Activated T-helper 17 cell treated with anti-CD3 and anti-CD28 coated beads, Interleukin-2, amount 50 U/mL, for 72 hours (primary cell): Measurements from ENCODE around the gene BDKRB2. TPM values are rescaled to one million over a fixed set of nuclear protein-coding genes. Genes with fewer than 3 reads are reported as not detected.

Experiments used
- ATAC-seq: fragments of 150-1000 bp; cut with Tn5 transposase; replicated peaks from 2 replicates; pipeline ENCODE4 v1.10.0; 2021; ENCODE audit warnings: mild to moderate bottlenecking, moderate library complexity
- H3K27ac Mint-ChIP-seq: one replicate; pipeline ENCODE4 v1.8.0; 2022; ENCODE audit warnings: mixed read lengths
- H3K27me3 Mint-ChIP-seq: one replicate; pipeline ENCODE4 v1.8.0; 2022; ENCODE audit warnings: mixed read lengths
- H3K36me3 Mint-ChIP-seq: one replicate; pipeline ENCODE4 v1.8.0; 2022; ENCODE audit warnings: low read depth, mild to moderate bottlenecking, mixed read lengths
- H3K4me1 Mint-ChIP-seq: one replicate; pipeline ENCODE4 v1.8.0; 2022; ENCODE audit warnings: mixed read lengths
- H3K4me3 Mint-ChIP-seq: one replicate; pipeline ENCODE4 v1.8.0; 2022; ENCODE audit warnings: mild to moderate bottlenecking, mixed read lengths
- H3K9me3 Mint-ChIP-seq: one replicate; pipeline ENCODE4 v1.8.0; 2022; ENCODE audit warnings: mixed read lengths
- total RNA-seq, 2 donors: library from RNA; stranded (reverse); gene quantifications; one replicate each; pipeline ENCODE4 v1.2.3, GENCODE V29; 2022

Gene BDKRB2
- total RNA-seq, 2 donors from 2014 or later, result not detected

DNA sequence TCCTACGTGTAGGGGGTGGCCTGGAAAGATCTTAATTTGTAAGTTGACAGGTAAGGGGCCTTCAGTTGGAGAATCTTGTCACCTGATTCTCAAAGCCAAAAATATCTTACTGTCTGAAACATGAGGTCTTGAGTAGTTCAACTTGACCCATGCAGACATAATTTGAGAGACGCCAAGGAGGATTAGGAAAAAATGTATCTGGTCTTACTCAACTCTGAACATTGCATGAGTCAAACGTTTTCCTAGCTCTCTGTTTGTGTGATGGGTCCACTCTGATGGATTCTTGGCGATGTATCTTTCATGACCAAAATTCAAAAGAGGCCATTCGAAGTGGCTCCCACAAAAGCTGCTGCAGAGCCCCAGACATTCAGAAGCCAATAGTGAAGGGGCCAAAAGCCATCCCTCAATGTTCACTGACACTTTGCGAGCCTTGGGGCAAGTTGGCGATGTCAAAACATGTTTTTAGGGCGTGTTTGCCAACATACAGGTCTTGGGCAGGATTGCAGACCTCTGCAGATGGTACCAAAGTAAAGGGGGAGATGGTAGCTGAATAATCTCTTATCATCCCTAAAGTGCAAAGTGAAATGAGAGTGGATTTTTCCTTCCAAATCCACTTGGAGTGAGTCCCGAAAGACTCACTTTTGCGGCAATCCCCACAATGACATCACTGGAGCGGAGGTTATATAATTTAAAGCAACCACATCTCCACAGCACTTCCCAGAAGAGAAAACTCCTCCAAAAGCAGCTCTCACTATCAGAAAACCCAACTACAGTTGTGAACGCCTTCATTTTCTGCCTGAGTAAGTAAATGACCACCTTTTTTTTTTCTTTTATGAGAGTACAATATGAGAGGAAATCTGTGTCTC, 51.1 kb downstream of the BDKRB2 start, which contains the start of gene BDKRB1:
Gene BDKRB1, plus strand, starts transcription at position 710 of the 866 bp plus-strand sequence. CDS start 7,473 bp downstream, outside the sequence.
- H3K36me3 Mint-ChIP-seq, result no peaks in the 10 kb centered on the region
- H3K27me3 Mint-ChIP-seq, result peaks cover 41% of the 10 kb centered on the region
- H3K4me1 Mint-ChIP-seq, result no peaks in the 10 kb centered on the region
- no peaks in the 10 kb centered on the region for H3K9me3 Mint-ChIP-seq
- H3K27ac Mint-ChIP-seq, result no peak within 1 kb of the TSS
- ATAC-seq, result no peak
- H3K4me3 Mint-ChIP-seq, result no peak within 1 kb of the TSS

DNA sequence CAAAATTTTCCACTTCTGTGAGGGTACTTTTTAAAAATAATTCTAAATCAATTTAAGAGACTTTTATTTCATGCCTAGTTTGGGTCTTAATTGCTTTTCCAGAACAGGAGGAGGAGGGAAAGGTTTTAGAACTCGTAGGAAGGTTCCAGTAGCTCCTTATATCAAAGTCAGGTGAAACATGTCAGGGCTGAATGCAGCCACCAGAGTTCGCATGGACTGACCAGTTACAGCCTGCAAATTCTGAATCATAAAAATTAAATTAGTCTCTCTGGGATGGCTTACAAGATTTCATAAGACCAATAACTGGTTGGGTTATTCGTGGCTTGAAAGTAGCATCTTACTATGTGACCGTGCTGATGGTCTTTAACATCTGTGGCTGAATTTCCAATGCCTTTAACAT, 51.8 kb downstream of the BDKRB2 start:
- H3K27me3 Mint-ChIP-seq, result peaks cover 44% of the 10 kb centered on the region
- ATAC-seq, result no peak
- no peak overlapping the region for H3K4me3 Mint-ChIP-seq
- no peaks in the 10 kb centered on the region for H3K4me1 Mint-ChIP-seq
- H3K36me3 Mint-ChIP-seq, result no peaks in the 10 kb centered on the region
- H3K9me3 Mint-ChIP-seq, result no peaks in the 10 kb centered on the region
- no peak overlapping the region for H3K27ac Mint-ChIP-seq

DNA sequence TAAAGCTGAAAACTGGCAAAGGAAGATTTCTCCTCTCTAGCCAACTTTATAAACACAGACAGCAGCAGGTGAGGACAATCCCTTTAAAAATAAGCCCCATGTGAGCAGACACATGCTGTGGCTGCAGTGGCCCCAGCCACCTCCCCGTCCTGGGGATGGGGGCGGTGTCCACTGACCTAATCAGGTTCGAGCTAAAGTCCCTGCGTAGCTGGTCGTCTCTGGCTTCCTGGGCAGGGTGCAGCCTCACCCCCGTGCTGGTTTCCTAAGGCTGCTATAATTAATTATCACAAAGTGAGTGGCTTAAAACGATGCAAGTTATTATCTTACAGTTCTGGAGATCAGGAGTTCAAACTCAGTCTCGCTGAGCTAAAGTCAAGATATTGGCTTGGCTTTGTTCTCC, 52.4 kb downstream of the BDKRB2 start:
- Mint-ChIP-seq H3K9me3 (no peaks in the 10 kb centered on the region), H3K27ac (no peak overlapping the region), H3K36me3 (no peaks in the 10 kb centered on the region), H3K4me3 (no peak overlapping the region), H3K27me3 (peaks cover 37% of the 10 kb centered on the region), H3K4me1 (no peaks in the 10 kb centered on the region)
- no peak for ATAC-seq

DNA sequence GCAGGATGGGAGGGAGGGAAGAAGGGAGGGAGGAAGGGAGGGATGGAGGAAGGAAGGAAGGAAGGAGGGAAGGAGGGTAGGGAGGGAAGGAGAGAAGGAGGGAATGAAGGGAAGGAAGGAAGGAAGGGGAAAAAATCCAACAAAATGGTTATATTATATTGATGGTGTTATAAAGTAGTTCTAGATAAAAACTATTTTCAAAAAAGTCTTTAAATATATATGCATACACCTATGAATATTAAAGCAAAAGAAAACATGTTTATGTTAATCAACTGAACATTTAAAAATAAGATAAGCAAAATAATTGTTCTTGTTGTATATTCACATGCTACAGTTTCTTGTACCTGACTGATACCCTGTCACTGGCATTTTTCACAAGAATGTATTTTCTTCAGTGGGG, 53.3 kb downstream of the BDKRB2 start:
- Mint-ChIP-seq H3K4me3 (no peak overlapping the region), H3K27ac (no peak overlapping the region), H3K4me1 (no peaks in the 10 kb centered on the region), H3K9me3 (no peaks in the 10 kb centered on the region), H3K27me3 (peaks cover 32% of the 10 kb centered on the region), H3K36me3 (no peaks in the 10 kb centered on the region)
- ATAC-seq, result no peak

DNA sequence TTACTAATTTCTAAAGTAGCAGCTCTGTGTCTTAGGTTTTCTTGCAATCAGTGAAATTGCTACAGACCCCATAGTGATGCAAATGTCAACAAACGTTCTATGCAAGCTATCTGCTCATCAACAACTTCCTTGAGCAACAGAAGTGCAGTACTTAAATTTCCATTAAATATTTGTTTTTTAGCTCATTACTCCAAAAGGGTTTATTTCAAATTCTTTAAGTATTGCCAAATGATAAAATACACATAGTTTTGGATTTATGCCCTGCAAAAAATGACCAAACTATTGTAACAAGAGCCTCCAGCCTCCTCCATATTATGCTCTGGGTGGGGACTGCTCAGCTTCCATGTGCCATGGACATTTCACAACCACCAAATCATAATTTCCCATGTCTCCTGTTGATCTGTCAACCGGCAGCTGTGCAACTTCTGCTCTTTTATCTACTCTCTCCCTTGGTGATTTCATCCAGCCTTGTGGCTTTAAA, 55.7 kb downstream of the BDKRB2 start:
- H3K36me3 Mint-ChIP-seq, result no peaks in the 10 kb centered on the region
- no peaks in the 10 kb centered on the region for H3K9me3 Mint-ChIP-seq

GRCh38 chr14:96261053-96261452, 56.4 kb downstream of the BDKRB2 start:
- no peak overlapping the region for H3K27ac Mint-ChIP-seq
- no peaks in the 10 kb centered on the region for H3K4me1 Mint-ChIP-seq
- no peaks in the 10 kb centered on the region for H3K9me3 Mint-ChIP-seq
- no peak for ATAC-seq
- H3K27me3 Mint-ChIP-seq, result peaks cover 19% of the 10 kb centered on the region
- H3K36me3 Mint-ChIP-seq, result no peaks in the 10 kb centered on the region
- no peak overlapping the region for H3K4me3 Mint-ChIP-seq

More for the DNA sequence above, 55.7 kb downstream of the BDKRB2 start:
- no peak for ATAC-seq
- Mint-ChIP-seq H3K27ac (no peak overlapping the region), H3K4me3 (no peak overlapping the region), H3K27me3 (peaks cover 18% of the 10 kb centered on the region), H3K4me1 (no peaks in the 10 kb centered on the region)

GRCh38 chr14:96261772-96262655, 57.4 kb downstream of the BDKRB2 start:
- H3K36me3 Mint-ChIP-seq, result no peaks in the 10 kb centered on the region
- no peak overlapping the region for H3K27ac Mint-ChIP-seq
- H3K27me3 Mint-ChIP-seq, result peaks cover 23% of the 10 kb centered on the region
- no peaks in the 10 kb centered on the region for H3K9me3 Mint-ChIP-seq
- H3K4me3 Mint-ChIP-seq, result no peak overlapping the region
- ATAC-seq, result no peak
- H3K4me1 Mint-ChIP-seq, result no peaks in the 10 kb centered on the region

DNA sequence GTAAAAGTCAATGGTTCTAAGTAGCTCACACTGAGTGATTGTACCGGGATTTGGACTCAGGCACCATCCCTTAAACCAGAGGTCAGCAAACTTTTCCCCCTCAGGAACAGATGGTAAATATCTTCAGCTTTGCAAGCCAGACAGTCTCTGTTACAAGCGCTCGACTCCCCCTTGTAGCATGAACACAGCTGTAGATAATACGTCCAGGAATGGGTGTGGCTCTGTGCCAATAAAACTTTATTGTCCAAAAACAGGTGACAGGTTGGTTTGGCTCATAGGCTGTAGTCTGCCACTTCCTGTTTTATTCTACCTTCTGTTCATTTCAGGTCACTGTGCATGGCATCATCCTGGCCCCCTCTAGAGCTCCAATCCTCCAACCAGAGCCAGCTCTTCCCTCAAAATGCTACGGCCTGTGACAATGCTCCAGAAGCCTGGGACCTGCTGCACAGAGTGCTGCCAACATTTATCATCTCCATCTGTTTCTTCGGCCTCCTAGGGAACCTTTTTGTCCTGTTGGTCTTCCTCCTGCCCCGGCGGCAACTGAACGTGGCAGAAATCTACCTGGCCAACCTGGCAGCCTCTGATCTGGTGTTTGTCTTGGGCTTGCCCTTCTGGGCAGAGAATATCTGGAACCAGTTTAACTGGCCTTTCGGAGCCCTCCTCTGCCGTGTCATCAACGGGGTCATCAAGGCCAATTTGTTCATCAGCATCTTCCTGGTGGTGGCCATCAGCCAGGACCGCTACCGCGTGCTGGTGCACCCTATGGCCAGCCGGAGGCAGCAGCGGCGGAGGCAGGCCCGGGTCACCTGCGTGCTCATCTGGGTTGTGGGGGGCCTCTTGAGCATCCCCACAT, 58.9 kb downstream of the BDKRB2 start:
- H3K4me3 Mint-ChIP-seq, result no peak overlapping the region
- peaks cover 18% of the 10 kb centered on the region for H3K27me3 Mint-ChIP-seq
- no peaks in the 10 kb centered on the region for H3K36me3 Mint-ChIP-seq
- no peaks in the 10 kb centered on the region for H3K4me1 Mint-ChIP-seq
- no peak for ATAC-seq
- H3K27ac Mint-ChIP-seq, result no peak overlapping the region
- H3K9me3 Mint-ChIP-seq, result no peaks in the 10 kb centered on the region

DNA sequence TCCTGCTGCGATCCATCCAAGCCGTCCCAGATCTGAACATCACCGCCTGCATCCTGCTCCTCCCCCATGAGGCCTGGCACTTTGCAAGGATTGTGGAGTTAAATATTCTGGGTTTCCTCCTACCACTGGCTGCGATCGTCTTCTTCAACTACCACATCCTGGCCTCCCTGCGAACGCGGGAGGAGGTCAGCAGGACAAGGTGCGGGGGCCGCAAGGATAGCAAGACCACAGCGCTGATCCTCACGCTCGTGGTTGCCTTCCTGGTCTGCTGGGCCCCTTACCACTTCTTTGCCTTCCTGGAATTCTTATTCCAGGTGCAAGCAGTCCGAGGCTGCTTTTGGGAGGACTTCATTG, 59.5 kb downstream of the BDKRB2 start:
- Mint-ChIP-seq H3K27me3 (peaks cover 18% of the 10 kb centered on the region), H3K9me3 (no peaks in the 10 kb centered on the region), H3K4me3 (no peak overlapping the region), H3K36me3 (no peaks in the 10 kb centered on the region), H3K27ac (no peak overlapping the region), H3K4me1 (no peaks in the 10 kb centered on the region)
- ATAC-seq, result no peak

DNA sequence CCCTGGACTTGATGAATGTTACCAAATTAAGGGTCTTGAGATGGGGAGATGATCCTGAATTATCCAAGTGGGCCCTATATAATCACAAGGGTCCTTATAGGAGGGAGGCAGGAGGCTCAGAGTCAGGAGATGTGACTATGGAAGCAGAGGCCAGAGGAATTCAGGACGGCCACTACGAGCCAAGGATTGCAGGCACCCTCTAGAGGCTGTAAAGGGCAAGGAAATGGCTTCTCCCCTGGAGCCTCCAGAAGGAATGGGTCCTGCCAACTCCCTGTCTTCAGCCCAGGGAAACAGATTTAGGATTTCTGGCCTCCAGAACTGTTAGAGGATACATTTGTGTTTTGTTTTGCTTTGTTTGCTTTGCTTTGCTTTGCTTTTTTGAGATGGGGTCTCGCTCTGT, 60.2 kb downstream of the BDKRB2 start:
- no peak overlapping the region for H3K27ac Mint-ChIP-seq
- H3K36me3 Mint-ChIP-seq, result no peaks in the 10 kb centered on the region
- no peak overlapping the region for H3K4me3 Mint-ChIP-seq
- peaks cover 18% of the 10 kb centered on the region for H3K27me3 Mint-ChIP-seq
- H3K9me3 Mint-ChIP-seq, result no peaks in the 10 kb centered on the region
- no peaks in the 10 kb centered on the region for H3K4me1 Mint-ChIP-seq
- no peak for ATAC-seq

GRCh38 chr14:96265383-96266095, 60.9 kb downstream of the BDKRB2 start:
- no peaks in the 10 kb centered on the region for H3K4me1 Mint-ChIP-seq
- no peaks in the 10 kb centered on the region for H3K9me3 Mint-ChIP-seq
- H3K36me3 Mint-ChIP-seq, result no peaks in the 10 kb centered on the region
- H3K27ac Mint-ChIP-seq, result no peak overlapping the region
- peaks cover 17% of the 10 kb centered on the region for H3K27me3 Mint-ChIP-seq
- no peak for ATAC-seq
- no peak overlapping the region for H3K4me3 Mint-ChIP-seq

DNA sequence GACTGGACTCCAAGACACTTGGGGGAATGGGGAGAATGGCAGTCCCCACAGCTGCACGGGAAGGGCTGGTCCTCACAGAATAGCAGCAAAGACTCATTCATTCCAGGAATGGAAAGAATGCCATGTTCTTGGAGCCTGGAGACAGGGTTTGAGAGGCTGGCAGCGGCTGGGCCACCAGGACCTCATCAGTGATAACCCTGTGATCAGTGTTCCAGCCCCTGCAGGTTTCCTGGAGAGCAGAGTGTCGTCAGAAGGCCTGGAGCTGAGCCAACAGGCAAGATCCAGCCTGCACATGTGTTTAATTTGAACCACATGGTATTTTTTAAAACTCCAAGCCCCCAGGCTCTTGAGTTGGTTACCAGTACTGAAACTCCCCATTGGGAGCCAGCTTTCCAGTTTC, 62.7 kb downstream of the BDKRB2 start:
- Mint-ChIP-seq H3K9me3 (no peaks in the 10 kb centered on the region), H3K27ac (no peak overlapping the region), H3K36me3 (no peaks in the 10 kb centered on the region), H3K27me3 (peaks cover 11% of the 10 kb centered on the region), H3K4me3 (no peak overlapping the region), H3K4me1 (no peaks in the 10 kb centered on the region)
- no peak for ATAC-seq

- no peak for ATAC-seq
- no peaks in the 10 kb centered on the region for H3K36me3 Mint-ChIP-seq
- H3K4me1 Mint-ChIP-seq, result no peaks in the 10 kb centered on the region
- no peak overlapping the region for H3K4me3 Mint-ChIP-seq
- peaks cover 11% of the 10 kb centered on the region for H3K27me3 Mint-ChIP-seq
- no peaks in the 10 kb centered on the region for H3K9me3 Mint-ChIP-seq
- no peak overlapping the region for H3K27ac Mint-ChIP-seq
Measured at GRCh38 chr14:96267916-96268315, 63.3 kb downstream of the BDKRB2 start.
